Trophoblast cell (in vitro differentiated cells and primary cell): ENCODE measurements around the gene GAPDHS.
A peak's percentile ranks its signal among the peaks of the same experiment; 100 is the strongest.

Experiments
- DNase-seq, 2 donors: peaks; one replicate each; pipeline ENCODE4 v3.0.0-alpha.2; 2016
- H2AFZ ChIP-seq: 2 replicates; pipeline ENCODE4 v1.6.1; 2013; ENCODE audit warnings: low read length, moderate library complexity, mild to moderate bottlenecking; ENCODE audit not compliant: insufficient read depth, poor library complexity
- H2AK5ac ChIP-seq: 2 replicates; pipeline ENCODE4 v1.6.1; 2013; ENCODE audit warnings: mild to moderate bottlenecking, low read length
- H2BK120ac ChIP-seq: 2 replicates; pipeline ENCODE4 v1.6.1; 2013; ENCODE audit warnings: low read length, mild to moderate bottlenecking, moderate library complexity; ENCODE audit not compliant: insufficient read depth, poor library complexity
- H2BK12ac ChIP-seq: 2 replicates; pipeline ENCODE4 v1.6.1; 2013; ENCODE audit warnings: mild to moderate bottlenecking, low read length, moderate library complexity
- H2BK5ac ChIP-seq: 2 replicates; pipeline ENCODE4 v1.6.1; 2013; ENCODE audit warnings: low read length, low read depth, moderate library complexity, mild to moderate bottlenecking; ENCODE audit not compliant: poor library complexity
- H3K14ac ChIP-seq: 2 replicates; pipeline ENCODE4 v1.6.1; 2013; ENCODE audit warnings: mild to moderate bottlenecking, low read length
- H3K18ac ChIP-seq: 2 replicates; pipeline ENCODE4 v1.6.1; 2013; ENCODE audit warnings: mild to moderate bottlenecking, low read length
- H3K23ac ChIP-seq: 2 replicates; pipeline ENCODE4 v1.6.1; 2013; ENCODE audit warnings: low read length
- H3K27ac ChIP-seq: 2 replicates; pipeline ENCODE4 v1.5.1; 2013; ENCODE audit warnings: low read depth, mild to moderate bottlenecking, inconsistent platforms, low read length, moderate library complexity
- H3K27me3 ChIP-seq: 2 replicates; pipeline ENCODE4 v1.6.1; 2013; ENCODE audit warnings: inconsistent platforms, mild to moderate bottlenecking, low read length, moderate library complexity; ENCODE audit not compliant: insufficient read depth
- H3K36me3 ChIP-seq, 2 experiments: 1 replicate in 1 of 2; 2 replicates in 1 of 2; pipeline ENCODE4 v1.6.1; 2013; ENCODE audit warnings: low read length in 2 of 2, mild to moderate bottlenecking in 2 of 2, moderate library complexity in 1 of 2; ENCODE audit not compliant: insufficient read depth in 2 of 2, control insufficient read depth in 1 of 2
- H3K4ac ChIP-seq: 2 replicates; pipeline ENCODE4 v1.6.1; 2013; ENCODE audit warnings: low read depth, mild to moderate bottlenecking, low read length, moderate library complexity
- H3K4me1 ChIP-seq, 2 experiments: 1 replicate in 1 of 2; 2 replicates in 1 of 2; pipeline ENCODE4 v1.6.1; 2013; ENCODE audit warnings: low read length in 2 of 2, mild to moderate bottlenecking in 2 of 2, moderate library complexity in 1 of 2; ENCODE audit not compliant: insufficient read depth in 2 of 2, control insufficient read depth in 1 of 2
- H3K4me2 ChIP-seq: 2 replicates; pipeline ENCODE4 v1.6.1; 2013; ENCODE audit warnings: inconsistent platforms, mild to moderate bottlenecking, low read length, moderate library complexity
- H3K4me3 ChIP-seq: 2 replicates; pipeline ENCODE4 v1.5.1; 2013; ENCODE audit warnings: mild to moderate bottlenecking, low read depth, low read length, inconsistent platforms
- H3K79me1 ChIP-seq: one replicate; pipeline ENCODE4 v1.6.1; 2013; ENCODE audit warnings: low read length
- H3K79me2 ChIP-seq: 2 replicates; pipeline ENCODE4 v1.6.1; 2013; ENCODE audit warnings: low read length, mild to moderate bottlenecking; ENCODE audit not compliant: control insufficient read depth, insufficient read depth, poor library complexity
- H3K9ac ChIP-seq: 2 replicates; pipeline ENCODE4 v1.6.1; 2013; ENCODE audit warnings: mild to moderate bottlenecking, low read length
- H3K9me3 ChIP-seq: 2 replicates; pipeline ENCODE4 v1.6.1; 2013; ENCODE audit warnings: low read depth, mild to moderate bottlenecking, control low read depth, inconsistent platforms, low read length; ENCODE audit not compliant: insufficient read depth
- H4K12ac ChIP-seq: 2 replicates; pipeline ENCODE4 v1.6.1; 2013; ENCODE audit warnings: low read depth, mild to moderate bottlenecking, low read length, moderate library complexity
- H4K8ac ChIP-seq: 2 replicates; pipeline ENCODE4 v1.6.1; 2013; ENCODE audit warnings: low read depth, mild to moderate bottlenecking, low read length, moderate library complexity
- H4K91ac ChIP-seq: one replicate; pipeline ENCODE4 v1.6.1; 2013; ENCODE audit warnings: low read depth, mild to moderate bottlenecking, low read length, moderate library complexity
- WGBS: extraction: QIAGEN DNeasy Blood & Tissue Kit; methylation state at CpG from one replicate; pipeline ENCODE4 v1.1.7; 2013; ENCODE audit warnings: missing lambda C conversion rate; ENCODE audit not compliant: insufficient read length, insufficient coverage; ENCODE audit errors: extremely low coverage; 5-methylcytosine and 5-hydroxymethylcytosine counted together

GAPDHS gene

GRCh38 chr19:35495107-35496064 lies 37.9 kb upstream of the GAPDHS start:
- Histone ChIP-seq H3K14ac (no peak overlapping the region), H2BK120ac (no peak overlapping the region), H2AFZ (no peak overlapping the region), H3K79me1 (no peaks in the 10 kb centered on the region), H3K9me3 (no peaks in the 10 kb centered on the region), H3K23ac (no peak overlapping the region), H3K27ac (no peak overlapping the region), H2AK5ac (no peak overlapping the region), H4K8ac (no peak overlapping the region), H3K4me3 (no peak overlapping the region), H3K79me2 (no peaks in the 10 kb centered on the region), H4K12ac (no peak overlapping the region), H3K4ac (no peak overlapping the region), H3K9ac (no peak overlapping the region), H2BK12ac (no peak overlapping the region), H3K4me1 (no peaks in the 10 kb centered on the region), H3K4me2 (no peak overlapping the region), H3K27me3 (no peaks in the 10 kb centered on the region), H3K18ac (no peak overlapping the region), H4K91ac (no peak overlapping the region), H3K36me3 (peaks cover 12 to 19% of the 10 kb centered on the region in 2 experiments), H2BK5ac (no peak overlapping the region)
- peak; percentile 60 to 83 for DNase-seq
- no CpG with 5 or more reads among the region's 30 CpGs for WGBS

- Histone ChIP-seq H3K4me1 (no peaks in the 10 kb centered on the region), H2AFZ (no peak overlapping the region), H3K23ac (no peak overlapping the region), H2AK5ac (no peak overlapping the region), H3K4me2 (no peak overlapping the region), H2BK5ac (no peak overlapping the region), H4K91ac (no peak overlapping the region), H3K27ac (no peak overlapping the region), H3K4ac (no peak overlapping the region), H4K12ac (no peak overlapping the region), H2BK120ac (no peak overlapping the region), H3K4me3 (no peak overlapping the region), H3K36me3 (peaks cover 28 to 35% of the 10 kb centered on the region in 2 experiments), H3K14ac (no peak overlapping the region), H3K9ac (no peak overlapping the region), H3K9me3 (no peaks in the 10 kb centered on the region), H3K79me2 (no peaks in the 10 kb centered on the region), H2BK12ac (no peak overlapping the region), H4K8ac (no peak overlapping the region), H3K18ac (no peak overlapping the region), H3K79me1 (no peaks in the 10 kb centered on the region), H3K27me3 (no peaks in the 10 kb centered on the region)
- DNase-seq: no peak
- no CpG with 5 or more reads among the region's 14 CpGs for WGBS
Measured at GRCh38 chr19:35497406-35497805, 35.9 kb upstream of the GAPDHS start.

DNA sequence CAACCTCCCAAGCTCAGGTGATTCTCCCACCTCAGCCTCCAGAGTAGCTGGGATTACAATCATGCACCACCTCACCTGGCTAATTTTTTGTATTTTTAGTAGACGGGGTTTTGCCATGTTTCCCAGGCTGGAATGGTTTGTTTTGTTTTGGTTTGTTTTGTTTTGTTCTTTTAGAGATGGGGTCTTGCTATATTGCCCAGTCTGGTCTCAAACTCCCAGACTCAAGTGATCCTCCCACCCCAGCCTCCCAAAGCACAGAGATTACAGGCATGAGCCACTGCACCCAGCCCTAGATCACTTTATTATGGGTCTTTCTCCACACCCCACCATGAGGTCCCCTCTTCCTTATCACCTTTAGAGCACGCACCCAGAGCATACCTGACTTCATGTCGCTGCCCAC lies 35.0 kb upstream of the GAPDHS start:
- H4K12ac ChIP-seq: no peak overlapping the region
- H2BK12ac ChIP-seq: no peak overlapping the region
- no peaks in the 10 kb centered on the region for H3K27me3 ChIP-seq
- no peak overlapping the region for H3K14ac ChIP-seq
- no peak overlapping the region for H3K4me2 ChIP-seq
- H2BK120ac ChIP-seq: no peak overlapping the region
- H3K9me3 ChIP-seq: no peaks in the 10 kb centered on the region
- H4K8ac ChIP-seq: no peak overlapping the region
- H4K91ac ChIP-seq: no peak overlapping the region
- no peak overlapping the region for H3K4ac ChIP-seq
- no peak for DNase-seq
- no peak overlapping the region for H2BK5ac ChIP-seq
- H3K4me1 ChIP-seq: no peaks in the 10 kb centered on the region
- no peak overlapping the region for H3K18ac ChIP-seq
- H3K79me2 ChIP-seq: no peaks in the 10 kb centered on the region
- H3K4me3 ChIP-seq: no peak overlapping the region
- H3K9ac ChIP-seq: no peak overlapping the region
- no peaks in the 10 kb centered on the region for H3K79me1 ChIP-seq
- no CpG with 5 or more reads among the region's 3 CpGs for WGBS
- peaks cover 32 to 39% of the 10 kb centered on the region in 2 experiments for H3K36me3 ChIP-seq
- no peak overlapping the region for H2AFZ ChIP-seq
- H3K27ac ChIP-seq: no peak overlapping the region
- H2AK5ac ChIP-seq: no peak overlapping the region
- no peak overlapping the region for H3K23ac ChIP-seq

DNA sequence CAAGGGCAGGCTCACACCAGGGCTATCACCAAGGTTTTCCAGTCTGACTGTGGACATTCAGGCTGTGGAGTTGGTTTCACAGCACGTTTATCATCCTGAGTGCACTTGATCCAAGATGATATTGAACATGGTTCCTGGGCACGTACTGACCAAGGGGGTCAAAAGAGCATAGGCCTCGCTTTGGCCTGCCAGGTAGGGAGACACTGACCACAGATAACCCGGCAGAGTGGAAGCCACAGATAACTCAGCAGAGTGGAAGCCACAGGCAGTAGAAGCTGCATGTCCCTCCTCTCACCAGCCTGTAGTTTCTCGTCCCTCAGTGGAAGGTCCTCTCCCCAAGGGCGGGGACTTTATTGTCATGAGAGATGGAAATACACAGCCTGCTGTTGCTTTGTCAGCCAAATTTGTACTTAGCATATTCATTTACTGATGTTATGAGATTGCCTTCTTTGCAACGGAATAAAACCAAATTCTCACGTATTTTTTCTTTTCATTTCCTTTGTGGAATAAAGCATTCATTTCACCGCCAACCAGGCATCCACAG lies 34.2 kb upstream of the GAPDHS start:
- no peak overlapping the region for H2BK5ac ChIP-seq
- H3K4me1 ChIP-seq: no peaks in the 10 kb centered on the region
- no peak overlapping the region for H2BK12ac ChIP-seq
- H4K91ac ChIP-seq: no peak overlapping the region
- no peak overlapping the region for H2BK120ac ChIP-seq
- no peak overlapping the region for H2AK5ac ChIP-seq
- H2AFZ ChIP-seq: no peak overlapping the region
- no peaks in the 10 kb centered on the region for H3K79me2 ChIP-seq
- no peak overlapping the region for H3K4ac ChIP-seq
- H3K14ac ChIP-seq: no peak overlapping the region
- H3K18ac ChIP-seq: no peak overlapping the region
- H3K27ac ChIP-seq: no peak overlapping the region
- H3K36me3 ChIP-seq: peaks cover 36 to 42% of the 10 kb centered on the region in 2 experiments
- no peak overlapping the region for H4K12ac ChIP-seq
- H3K9me3 ChIP-seq: no peaks in the 10 kb centered on the region
- no peak for DNase-seq
- H3K9ac ChIP-seq: no peak overlapping the region
- no peak overlapping the region for H4K8ac ChIP-seq
- no peaks in the 10 kb centered on the region for H3K27me3 ChIP-seq
- H3K79me1 ChIP-seq: no peaks in the 10 kb centered on the region
- no peak overlapping the region for H3K4me2 ChIP-seq
- WGBS: no CpG with 5 or more reads among the region's 9 CpGs
- no peak overlapping the region for H3K23ac ChIP-seq
- no peak overlapping the region for H3K4me3 ChIP-seq
